ENCODE data around the gene TMEM232.

DNA sequence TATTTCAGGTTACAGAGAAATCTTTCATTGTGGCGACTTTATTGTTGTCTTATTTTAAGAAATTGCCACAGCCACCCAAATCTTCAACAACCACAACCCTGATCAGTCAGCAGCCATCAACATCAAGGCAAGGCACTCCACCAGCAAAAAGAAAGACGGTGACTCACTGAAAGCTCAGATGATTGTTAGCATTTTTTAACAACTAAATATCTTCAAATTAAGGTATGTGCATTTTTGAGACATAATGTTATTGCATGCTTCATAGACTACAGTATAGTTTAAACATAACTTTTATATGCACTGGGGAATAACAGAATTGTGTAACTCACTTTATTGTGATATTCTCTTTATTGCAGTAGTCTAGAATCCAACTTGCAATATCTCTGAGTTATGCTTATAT lies 263.4 kb downstream of the TMEM232 start:
- TF ChIP-seq CTCF (conservative IDR thresholded peaks at IDR 0.05; ENCODE audit: low read length) = no peak
- TF ChIP-seq EZH2phosphoT487 (IDR thresholded peaks at IDR 0.05; ENCODE audit: borderline replicate concordance, low read depth, low read length) = no peak

All from OCI-LY7 (cell line).